HG03520 (cell line): Measurements from ENCODE around the gene COP1.
"Not testable (repeated sequence)": the region's sequence is repeated elsewhere in the genome, so short reads cannot be mapped to it uniquely, and the experiment has no call there.

Experiments
- ATAC-seq: cut with Tn5 transposase; IDR thresholded peaks from one replicate; pipeline ENCODE4 v1.9.1; 2021; ENCODE audit warnings: mild to moderate bottlenecking, moderate library complexity; ENCODE audit not compliant: unreplicated experiment

The COP1 gene

GRCh38 chr1:176206961-176207902 lies at the start of gene COP1:
TSS of gene COP1 (minus strand) at chr1:176207286. CDS start at chr1:176206978, 308 bp downstream.
- peak; percentile 82 for ATAC-seq

DNA sequence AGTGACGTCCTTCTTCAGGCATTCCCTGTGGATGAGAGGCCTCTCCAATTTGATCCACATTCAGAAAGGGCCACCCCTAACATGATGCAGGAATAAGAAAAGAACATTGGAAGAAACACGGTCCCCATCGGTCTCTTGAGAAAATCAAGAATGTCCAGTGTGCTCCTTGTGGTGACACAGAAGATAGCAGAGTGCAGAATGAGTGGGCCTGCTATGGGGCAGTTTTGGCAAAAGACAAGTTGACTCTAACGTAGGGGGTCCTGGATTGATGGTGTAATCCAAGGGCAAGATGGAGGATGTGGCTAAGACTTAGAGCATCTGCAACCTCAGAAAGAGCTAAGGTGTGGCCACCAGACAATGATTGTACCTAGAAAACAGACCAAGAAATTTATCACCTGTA lies 45.1 kb upstream of the COP1 start:
- no peak for ATAC-seq

GRCh38 chr1:176244851-176245250 lies 37.8 kb upstream of the COP1 start:
- no peak for ATAC-seq

GRCh38 chr1:176243746-176244145 lies 36.7 kb upstream of the COP1 start:
- no peak for ATAC-seq

- ATAC-seq: no peak
Observed at GRCh38 chr1:176241385-176242015, 34.4 kb upstream of the COP1 start.

- ATAC-seq: not testable (repeated sequence)
Observed at GRCh38 chr1:176233657-176234056, 26.6 kb upstream of the COP1 start.

DNA sequence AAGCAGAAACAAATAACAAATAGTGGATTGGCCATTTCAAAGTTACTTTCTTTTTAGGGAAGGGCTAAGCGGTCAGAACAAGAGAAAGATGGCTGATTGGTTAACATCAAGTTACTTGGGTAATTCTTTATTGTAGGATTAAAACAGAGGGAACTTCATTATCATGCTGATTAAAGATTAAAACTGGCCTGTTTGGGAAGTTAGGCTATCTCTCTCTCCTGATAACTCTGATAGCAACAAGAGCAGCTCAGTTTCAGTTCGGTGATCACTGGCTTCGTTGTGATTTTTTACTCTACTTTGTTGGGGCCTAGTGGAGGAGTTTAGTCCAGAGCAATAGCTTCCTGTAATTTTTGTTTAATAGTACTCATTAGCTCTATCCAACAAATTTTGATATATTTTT lies 20.5 kb upstream of the COP1 start:
- no peak for ATAC-seq

GRCh38 chr1:176225911-176226310 lies 18.8 kb upstream of the COP1 start:
- ATAC-seq: no peak

DNA sequence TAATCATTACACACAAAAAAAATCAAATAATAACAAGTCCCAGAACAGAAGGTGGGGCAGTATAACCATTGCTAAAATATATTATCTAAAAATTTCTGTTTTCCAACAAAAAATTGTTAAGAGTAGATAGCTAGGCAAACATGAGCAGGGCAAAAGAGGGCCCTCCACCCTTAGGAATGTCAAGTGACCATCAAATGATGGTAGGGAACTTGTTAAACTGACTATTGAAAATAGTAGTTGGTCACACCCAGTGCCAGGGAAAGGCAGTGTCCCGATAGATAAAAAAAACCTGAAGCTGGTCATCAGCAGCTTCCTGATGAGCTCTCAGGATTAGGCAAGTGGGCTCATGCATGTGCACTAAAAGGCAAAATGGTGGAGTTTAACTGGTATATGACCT lies 18.4 kb upstream of the COP1 start:
- ATAC-seq: no peak

- ATAC-seq: no peak
Observed at GRCh38 chr1:176222196-176222595, 15.1 kb upstream of the COP1 start.

GRCh38 chr1:176220100-176220689 lies 13.1 kb upstream of the COP1 start:
- ATAC-seq: no peak

GRCh38 chr1:176217461-176218099 lies 10.5 kb upstream of the COP1 start:
- no peak for ATAC-seq

- no peak for ATAC-seq
Observed at GRCh38 chr1:176216031-176216430, 8.9 kb upstream of the COP1 start.

- no peak for ATAC-seq
Observed at GRCh38 chr1:176211396-176212165, 4.5 kb upstream of the COP1 start.

DNA sequence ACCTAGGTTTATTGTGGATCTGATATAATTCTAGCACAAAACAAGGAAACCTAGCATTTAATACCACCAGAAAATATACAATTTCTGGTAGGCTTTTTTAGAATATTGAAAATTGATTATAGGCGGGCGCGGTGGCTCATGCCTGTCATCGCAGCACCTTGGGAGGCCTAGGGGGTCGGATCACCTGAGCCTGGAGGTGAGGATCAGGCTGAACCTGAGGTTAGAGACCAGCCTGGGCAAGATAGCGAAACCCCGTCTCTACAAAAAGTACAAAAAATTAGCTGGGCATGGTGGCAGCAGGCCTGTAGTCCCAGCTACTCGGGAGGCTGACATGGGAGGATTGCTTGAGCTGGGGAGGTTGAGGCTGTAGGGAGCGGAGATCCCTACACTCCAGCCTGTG lies 948 bp upstream of the COP1 start:
- ATAC-seq: no peak

DNA sequence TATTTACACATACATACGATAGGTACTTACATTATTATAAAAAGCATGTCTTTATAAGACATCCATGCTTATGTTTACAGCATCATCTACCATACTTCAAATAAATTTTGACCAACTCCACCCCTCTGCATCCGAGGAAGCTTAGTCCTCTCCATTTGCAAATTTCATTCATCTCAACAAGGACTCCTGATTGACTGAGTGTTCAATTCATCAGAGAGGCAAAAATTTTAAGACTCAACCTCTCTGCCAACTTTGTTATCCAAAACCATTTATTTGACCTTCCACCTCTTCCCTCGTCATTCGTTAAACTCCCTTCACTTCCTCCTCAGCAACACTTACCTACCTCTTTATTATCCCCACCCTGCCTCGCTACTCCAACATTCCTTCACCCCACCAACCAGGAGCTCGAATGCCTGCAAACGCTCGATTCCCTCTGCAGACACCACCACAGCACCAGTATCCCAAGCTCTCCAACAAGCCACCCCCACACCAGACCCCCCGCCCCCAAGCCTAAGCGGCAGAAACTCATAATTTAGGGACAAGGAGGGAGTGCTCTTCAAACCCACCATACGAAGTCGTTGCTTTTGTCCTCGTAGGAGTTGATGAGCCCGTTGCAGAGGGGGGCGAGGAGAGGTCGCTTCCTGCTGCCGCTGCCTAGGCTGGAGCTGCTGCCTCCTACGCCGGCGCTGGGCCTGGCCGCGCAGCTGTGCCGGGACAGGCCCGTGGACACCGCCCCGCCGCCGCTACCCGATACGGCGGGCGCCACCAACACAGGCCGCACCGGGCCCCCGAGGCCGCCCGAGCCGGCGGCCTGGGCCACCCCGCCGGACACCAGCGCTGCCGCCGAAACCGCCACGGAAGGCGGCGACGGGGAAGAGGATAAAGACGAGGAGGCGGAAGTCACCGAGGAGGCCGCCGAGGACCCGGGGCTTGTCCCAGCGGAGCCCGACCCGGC lies 803 bp downstream of the COP1 start:
- peak; percentile 17 for ATAC-seq

DNA sequence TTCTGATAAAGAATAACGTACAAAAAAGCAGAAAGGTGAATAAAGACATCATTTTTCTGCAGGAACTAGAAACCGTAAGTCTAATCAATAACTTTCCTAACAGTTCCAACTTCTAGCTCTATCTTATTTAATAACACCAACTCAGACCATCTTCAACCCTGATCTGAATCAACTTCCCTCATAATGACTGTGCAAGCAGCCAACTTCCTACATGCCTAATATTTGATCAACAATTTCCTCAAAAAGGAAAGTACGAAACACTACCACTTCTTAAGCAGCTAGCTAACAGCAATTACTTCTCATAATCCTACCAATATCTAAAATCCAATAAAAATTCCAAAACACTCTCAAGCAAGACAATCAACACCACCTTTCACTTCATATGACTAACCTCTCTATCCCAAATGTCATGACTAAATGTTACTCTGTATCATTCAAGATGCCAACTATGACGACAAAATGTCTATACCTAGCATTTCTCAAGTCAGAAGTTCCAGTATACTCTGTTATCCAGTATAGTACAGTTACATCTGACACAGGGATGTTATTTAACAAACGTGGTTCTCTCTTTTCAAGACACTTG lies 1.7 kb downstream of the COP1 start:
- ATAC-seq: no peak

DNA sequence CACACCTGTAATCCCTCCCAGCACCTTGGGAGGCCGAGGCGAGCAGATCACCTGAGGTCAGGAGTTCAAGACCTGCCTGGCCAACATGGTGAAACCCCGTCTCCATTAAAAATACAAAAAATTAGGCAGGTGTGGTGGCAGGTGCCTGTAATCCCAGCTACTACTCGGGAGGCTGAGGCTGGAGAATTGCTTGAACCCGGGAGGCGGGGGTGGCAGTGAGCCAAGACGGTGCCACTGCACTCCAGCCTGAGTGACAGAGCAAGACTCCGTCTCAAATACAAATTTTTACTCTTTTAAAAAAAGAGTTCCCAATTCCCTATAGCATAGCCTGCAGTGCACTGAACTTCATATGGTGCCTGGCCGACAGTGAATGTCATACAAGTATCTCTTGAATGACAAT lies 2.4 kb downstream of the COP1 start:
- not testable (repeated sequence) for ATAC-seq

DNA sequence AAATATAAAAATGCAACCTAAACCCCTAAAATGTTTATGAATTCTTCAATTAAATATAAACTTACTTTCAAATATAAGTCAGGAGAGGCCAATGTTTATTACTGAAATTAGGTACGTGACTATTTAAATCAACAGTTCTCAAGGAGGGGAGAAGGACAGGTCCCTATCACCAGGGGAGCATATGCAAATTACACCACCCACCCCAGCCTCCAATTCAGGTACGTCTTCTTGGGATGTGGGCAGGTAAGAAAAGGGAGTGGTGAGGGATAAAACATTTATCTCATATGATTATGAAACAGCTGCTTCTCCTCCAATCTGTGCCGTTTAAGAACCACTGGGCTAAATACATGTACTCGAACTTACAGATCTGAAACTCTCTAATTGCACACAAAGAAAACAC lies 3.4 kb downstream of the COP1 start:
- ATAC-seq: no peak
